Esophagus squamous epithelium (tissue), 5 donors: Measurements from ENCODE around the gene MRPL16. TPM values are rescaled to one million over a fixed set of nuclear protein-coding genes. Genes with fewer than 3 reads are reported as not detected.

Experiments used
- DNase-seq: peaks from one replicate; lab custom pipeline; 2025; lab: John Stamatoyannopoulos, UW
- H3K27ac ChIP-seq, 4 donors: fragments of 200-600 bp; sonication (generic); one replicate each; pipeline ENCODE4 v1.5.1; 2016 to 2019; ENCODE audit warnings: mild to moderate bottlenecking in 1 of 4
- H3K27me3 ChIP-seq, 4 donors: fragments of 200-600 bp; sonication (generic); 1 replicate in 3 of 4; 2 replicates in 1 of 4; pipeline versions ENCODE4 v1.5.1 to v1.6.0; 2017 to 2021; ENCODE audit warnings: antibody characterized with exemption in 1 of 4
- H3K36me3 ChIP-seq, 3 donors: fragments of 200-600 bp; sonication (generic); one replicate each; pipeline ENCODE4 v1.5.1; 2016 to 2019
- H3K4me1 ChIP-seq, 3 donors: fragments of 200-600 bp; sonication (generic); one replicate each; pipeline ENCODE4 v1.5.1; 2017 to 2019
- H3K4me3 ChIP-seq, 4 donors: fragments of 200-600 bp; sonication (generic); 1 replicate in 3 of 4; 2 replicates in 1 of 4; pipeline ENCODE4 v1.5.1; 2016 to 2019; ENCODE audit warnings: mild to moderate bottlenecking in 2 of 4, moderate library complexity in 1 of 4
- H3K9me3 ChIP-seq, 3 donors: fragments of 200-600 bp; sonication (generic); one replicate each; pipeline ENCODE4 v1.5.1; 2016 to 2019
- POLR2A ChIP-seq, 4 donors: fragments of 450-650 bp; IDR thresholded peaks; one replicate each; pipeline ENCODE4 v1.6.1; 2017; ENCODE audit warnings: antibody characterized with exemption in 4 of 4, mild to moderate bottlenecking in 4 of 4, moderate library complexity in 3 of 4
- WGBS, 2 donors: methylation state at CpG; one replicate each; pipeline ENCODE4 v1.1.5; 2018; 5-methylcytosine and 5-hydroxymethylcytosine counted together
- intact Hi-C: fragments of 100-400 bp; cut with DNase I; formaldehyde crosslinking; loops from one replicate; pipeline ENCODE4 v1.15.0; 2022
- total RNA-seq, 4 donors: library from RNA; depleted of rRNA; stranded (reverse); fragments of >200 nt; gene quantifications; one replicate each; pipeline ENCODE4 v1.1.0, GENCODE V29; 2016
- TF ChIP-seq, protein P1 (sequence below), 6 experiments: fragments of 450-650 bp in 4 of 6; fragments of 200-600 bp in 2 of 6; sonication (generic) in 2 of 6; IDR thresholded peaks; one replicate each; pipeline ENCODE4 v1.5.1; 2016 to 2019; ENCODE audit warnings: antibody characterized with exemption in 6 of 6, mild to moderate bottlenecking in 4 of 6, moderate library complexity in 4 of 6
- donor health status: DM: yes; HTN: yes; CAD: no.

The MRPL16 gene
- total RNA-seq, 4 donors from 2014 or later: 31.4 to 41.6 (median 40.3) TPM

GRCh38 chr11:59810911-59811259, 307 bp upstream of the MRPL16 start:
- no peak for DNase-seq
- Histone ChIP-seq H3K36me3 (peaks cover 0 to 32% (median 15%) of the 10 kb centered on the region in 3 donors), H3K27ac (peak overlapping the region; percentile 80 to 90 (median 86)), H3K4me3 (peak overlapping the region; percentile 70 to 89 (median 79)), H3K9me3 (no peaks in the 10 kb centered on the region), H3K27me3 (peaks cover 0 to 4% (median 0%) of the 10 kb centered on the region in 4 donors), H3K4me1 (peaks cover 6 to 19% (median 8%) of the 10 kb centered on the region in 3 donors)
- intact Hi-C loops: no loop called here
- 9 to 11% methylated on average over 8 of the region's 8 CpGs for WGBS, 2 donors
- TF ChIP-seq, protein P1, sequence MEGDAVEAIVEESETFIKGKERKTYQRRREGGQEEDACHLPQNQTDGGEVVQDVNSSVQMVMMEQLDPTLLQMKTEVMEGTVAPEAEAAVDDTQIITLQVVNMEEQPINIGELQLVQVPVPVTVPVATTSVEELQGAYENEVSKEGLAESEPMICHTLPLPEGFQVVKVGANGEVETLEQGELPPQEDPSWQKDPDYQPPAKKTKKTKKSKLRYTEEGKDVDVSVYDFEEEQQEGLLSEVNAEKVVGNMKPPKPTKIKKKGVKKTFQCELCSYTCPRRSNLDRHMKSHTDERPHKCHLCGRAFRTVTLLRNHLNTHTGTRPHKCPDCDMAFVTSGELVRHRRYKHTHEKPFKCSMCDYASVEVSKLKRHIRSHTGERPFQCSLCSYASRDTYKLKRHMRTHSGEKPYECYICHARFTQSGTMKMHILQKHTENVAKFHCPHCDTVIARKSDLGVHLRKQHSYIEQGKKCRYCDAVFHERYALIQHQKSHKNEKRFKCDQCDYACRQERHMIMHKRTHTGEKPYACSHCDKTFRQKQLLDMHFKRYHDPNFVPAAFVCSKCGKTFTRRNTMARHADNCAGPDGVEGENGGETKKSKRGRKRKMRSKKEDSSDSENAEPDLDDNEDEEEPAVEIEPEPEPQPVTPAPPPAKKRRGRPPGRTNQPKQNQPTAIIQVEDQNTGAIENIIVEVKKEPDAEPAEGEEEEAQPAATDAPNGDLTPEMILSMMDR (IDR thresholded peaks at IDR 0.05): no peak
- no peak for TF ChIP-seq POLR2A (IDR thresholded peaks at IDR 0.05)

DNA sequence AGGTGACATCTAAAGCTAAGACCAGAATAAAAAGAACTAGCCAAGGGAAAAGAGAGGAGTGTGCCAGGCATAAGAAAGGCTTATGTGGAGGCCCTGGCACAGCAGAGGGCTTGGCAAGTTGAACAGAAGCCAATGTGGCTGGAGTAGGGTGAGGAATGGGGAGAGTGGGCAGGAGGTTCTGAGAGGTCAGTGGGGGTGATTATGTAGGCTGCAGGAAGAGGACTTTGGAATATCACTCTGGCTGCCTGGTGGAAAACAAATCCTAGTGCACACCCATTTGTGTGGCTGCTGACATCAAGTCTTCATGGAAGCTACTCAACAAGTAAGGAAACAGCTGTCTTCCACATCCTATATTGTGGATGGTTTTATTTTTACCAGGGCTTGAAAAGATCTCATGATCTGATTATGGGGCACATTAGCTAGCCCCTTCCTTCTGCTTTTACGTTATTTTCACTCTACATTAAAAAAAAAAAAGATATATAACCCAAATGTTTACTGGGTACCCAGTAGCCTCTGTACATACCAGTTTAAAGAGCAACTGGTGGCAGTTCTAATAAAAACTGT, 3.4 kb downstream of the MRPL16 start:
- no peak for DNase-seq
- intact Hi-C loops: loop anchor here (10.0 kb wide), 1 partner anchor 132 kb away; no protein-coding TSS in a partner anchor
- peaks cover 6 to 22% (median 8%) of the 10 kb centered on the region in 3 donors for H3K4me1 ChIP-seq
- WGBS, 2 donors: 47 to 70% methylated on average over 1 of the region's 1 CpG
- H3K9me3 ChIP-seq: no peaks in the 10 kb centered on the region
- no peak overlapping the region for H3K27ac ChIP-seq
- no peak overlapping the region for H3K4me3 ChIP-seq
- no peak for TF ChIP-seq POLR2A (IDR thresholded peaks at IDR 0.05)
- TF ChIP-seq, protein P1 (IDR thresholded peaks at IDR 0.05): no peak
- peaks cover 0 to 64% (median 19%) of the 10 kb centered on the region in 3 donors for H3K36me3 ChIP-seq
- H3K27me3 ChIP-seq: no peaks in the 10 kb centered on the region

- no peaks in the 10 kb centered on the region for H3K27me3 ChIP-seq
- H3K36me3 ChIP-seq: peaks cover 0 to 76% (median 19%) of the 10 kb centered on the region in 3 donors
- no peak overlapping the region for H3K27ac ChIP-seq
- intact Hi-C loops: loop anchor here (5.0 to 10.0 kb wide), 2 partner anchors 52 to 129 kb away; no protein-coding TSS in a partner anchor
- no peaks in the 10 kb centered on the region for H3K9me3 ChIP-seq
- 100% methylated on average over 2 of the region's 2 CpGs for WGBS, 2 donors
- TF ChIP-seq, protein P1 (IDR thresholded peaks at IDR 0.05): no peak
- no peak for TF ChIP-seq POLR2A (IDR thresholded peaks at IDR 0.05)
- DNase-seq: no peak
- peaks cover 0 to 27% (median 3%) of the 10 kb centered on the region in 3 donors for H3K4me1 ChIP-seq
- H3K4me3 ChIP-seq: no peak overlapping the region
Observed at GRCh38 chr11:59804061-59804460, 6.5 kb downstream of the MRPL16 start.

DNA sequence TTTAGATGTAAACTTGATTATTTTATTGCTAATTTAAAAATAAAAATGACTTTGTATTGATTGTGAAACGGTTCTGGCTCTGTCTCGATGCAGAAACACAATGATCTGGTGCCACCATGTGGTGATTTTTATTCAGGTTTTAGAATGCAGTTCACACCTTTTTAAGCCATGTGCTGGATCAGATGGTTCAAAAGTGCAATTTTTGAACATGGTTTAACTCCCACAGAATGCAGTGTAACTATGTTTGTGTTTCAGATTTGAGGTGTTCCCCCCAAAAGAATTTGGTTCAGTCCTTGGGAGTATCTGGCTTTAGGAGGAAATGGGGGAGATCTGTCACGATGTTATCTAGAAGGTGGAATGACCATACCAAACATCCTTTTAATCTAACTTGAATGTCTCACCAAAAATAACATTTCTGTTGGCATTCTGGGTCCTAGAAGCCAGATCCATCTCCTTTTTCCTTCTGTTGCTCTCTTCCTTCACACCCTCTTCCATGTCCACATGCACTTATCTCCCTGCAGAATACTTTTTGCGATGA, 7.9 kb downstream of the MRPL16 start:
- 49 to 50% methylated on average over 4 of the region's 4 CpGs for WGBS, 2 donors
- peaks cover 0 to 24% (median 3%) of the 10 kb centered on the region in 3 donors for H3K4me1 ChIP-seq
- intact Hi-C loops: loop anchor here (5.0 to 10.0 kb wide), 2 partner anchors 50 to 128 kb away; no protein-coding TSS in a partner anchor
- no peak for DNase-seq
- H3K36me3 ChIP-seq: peaks cover 0 to 75% (median 16%) of the 10 kb centered on the region in 3 donors
- H3K9me3 ChIP-seq: no peaks in the 10 kb centered on the region
- TF ChIP-seq, protein P1 (IDR thresholded peaks at IDR 0.05): peak; percentile 36 to 75 (median 60)
- TF ChIP-seq POLR2A (IDR thresholded peaks at IDR 0.05): no peak
- H3K27me3 ChIP-seq: no peaks in the 10 kb centered on the region
- no peak overlapping the region for H3K27ac ChIP-seq
- no peak overlapping the region for H3K4me3 ChIP-seq
